Progenitor cell of endocrine pancreas (in vitro differentiated cells): ENCODE results near the gene LRIG1. TPM values are rescaled to one million over a fixed set of nuclear protein-coding genes. Genes with fewer than 3 reads are reported as not detected.
A peak's percentile ranks its signal among the peaks of the same experiment; 100 is the strongest.

Experiments used
- DNase-seq: peaks from one replicate; pipeline ENCODE4 v3.0.0; 2021; ENCODE audit warnings: low spot score; ENCODE audit not compliant: unreplicated experiment
- H3K27ac Mint-ChIP-seq: 2 replicates; pipeline ENCODE4 v1.8.0; 2021; ENCODE audit warnings: mild to moderate bottlenecking, moderate library complexity, mixed read lengths
- H3K27me3 Mint-ChIP-seq: 2 replicates; pipeline ENCODE4 v1.8.0; 2021; ENCODE audit warnings: mixed read lengths
- H3K36me3 Mint-ChIP-seq: 2 replicates; pipeline ENCODE4 v1.8.0; 2022; ENCODE audit warnings: mixed read lengths; ENCODE audit not compliant: insufficient read depth
- H3K4me1 Mint-ChIP-seq: 2 replicates; pipeline ENCODE4 v1.8.0; 2021; ENCODE audit warnings: low read depth, mixed read lengths
- H3K4me3 Mint-ChIP-seq: 2 replicates; pipeline ENCODE4 v1.8.0; 2021; ENCODE audit warnings: low read depth, mild to moderate bottlenecking, moderate library complexity, mixed read lengths
- H3K9me3 Mint-ChIP-seq: 2 replicates; pipeline ENCODE4 v1.8.0; 2021; ENCODE audit warnings: low read depth, mixed read lengths
- total RNA-seq: library from RNA; stranded (reverse); gene quantifications from 2 replicates; pipeline ENCODE4 v1.2.1, GENCODE V29; 2021
- TF ChIP-seq, protein P1 (sequence below): fragments of 200-600 bp; sonication (generic); IDR thresholded peaks from one replicate; pipeline ENCODE4 v1.5.0; 2021; ENCODE audit warnings: antibody characterized with exemption, mild to moderate bottlenecking; ENCODE audit not compliant: unreplicated experiment

LRIG1 gene
- total RNA-seq, 1 donor from 2014 or later = 31.4 TPM

DNA sequence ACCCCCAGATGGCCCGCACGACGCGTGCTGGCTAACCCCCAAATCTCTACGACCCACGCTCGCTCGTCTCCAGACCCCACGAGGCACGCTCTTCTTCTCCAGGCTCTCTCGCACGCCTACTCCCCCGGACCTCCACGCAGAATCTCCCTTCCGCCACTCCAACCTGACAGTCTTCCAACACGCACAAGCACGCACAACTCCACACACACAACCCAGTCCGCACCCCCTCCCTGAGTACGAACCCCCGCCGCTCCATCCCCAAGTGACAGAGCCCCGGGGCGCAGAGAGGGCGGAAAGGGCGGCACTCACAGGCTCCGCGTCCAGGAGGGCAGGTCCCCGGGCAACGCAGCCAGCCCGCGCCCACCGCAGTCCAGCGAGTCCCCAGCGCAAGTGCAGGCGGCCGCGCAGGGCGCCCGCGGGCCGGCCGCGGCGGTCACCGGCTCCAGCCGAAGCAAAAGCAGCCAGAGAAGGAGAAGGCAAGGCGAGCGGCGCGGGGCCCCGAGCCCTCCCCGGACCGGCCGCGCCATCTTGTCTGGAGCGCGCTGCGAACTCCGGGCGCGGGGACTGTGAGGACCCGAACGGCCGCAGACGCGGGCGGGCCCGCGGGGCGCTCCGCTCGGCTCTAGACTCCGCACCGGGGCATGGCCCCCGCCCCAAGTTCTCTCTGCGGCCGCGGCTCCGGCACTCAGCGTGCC is 794 bp downstream of the LRIG1 start:
- peak; percentile 43 for DNase-seq
- Mint-ChIP-seq H3K9me3 (no peaks in the 10 kb centered on the region), H3K27me3 (peaks cover 16% of the 10 kb centered on the region), H3K4me3 (peak overlapping the region; percentile 94), H3K4me1 (peaks cover 58% of the 10 kb centered on the region), H3K36me3 (no peaks in the 10 kb centered on the region), H3K27ac (peak overlapping the region; percentile 85)
- TF ChIP-seq, protein P1, sequence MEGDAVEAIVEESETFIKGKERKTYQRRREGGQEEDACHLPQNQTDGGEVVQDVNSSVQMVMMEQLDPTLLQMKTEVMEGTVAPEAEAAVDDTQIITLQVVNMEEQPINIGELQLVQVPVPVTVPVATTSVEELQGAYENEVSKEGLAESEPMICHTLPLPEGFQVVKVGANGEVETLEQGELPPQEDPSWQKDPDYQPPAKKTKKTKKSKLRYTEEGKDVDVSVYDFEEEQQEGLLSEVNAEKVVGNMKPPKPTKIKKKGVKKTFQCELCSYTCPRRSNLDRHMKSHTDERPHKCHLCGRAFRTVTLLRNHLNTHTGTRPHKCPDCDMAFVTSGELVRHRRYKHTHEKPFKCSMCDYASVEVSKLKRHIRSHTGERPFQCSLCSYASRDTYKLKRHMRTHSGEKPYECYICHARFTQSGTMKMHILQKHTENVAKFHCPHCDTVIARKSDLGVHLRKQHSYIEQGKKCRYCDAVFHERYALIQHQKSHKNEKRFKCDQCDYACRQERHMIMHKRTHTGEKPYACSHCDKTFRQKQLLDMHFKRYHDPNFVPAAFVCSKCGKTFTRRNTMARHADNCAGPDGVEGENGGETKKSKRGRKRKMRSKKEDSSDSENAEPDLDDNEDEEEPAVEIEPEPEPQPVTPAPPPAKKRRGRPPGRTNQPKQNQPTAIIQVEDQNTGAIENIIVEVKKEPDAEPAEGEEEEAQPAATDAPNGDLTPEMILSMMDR = no peak

DNA sequence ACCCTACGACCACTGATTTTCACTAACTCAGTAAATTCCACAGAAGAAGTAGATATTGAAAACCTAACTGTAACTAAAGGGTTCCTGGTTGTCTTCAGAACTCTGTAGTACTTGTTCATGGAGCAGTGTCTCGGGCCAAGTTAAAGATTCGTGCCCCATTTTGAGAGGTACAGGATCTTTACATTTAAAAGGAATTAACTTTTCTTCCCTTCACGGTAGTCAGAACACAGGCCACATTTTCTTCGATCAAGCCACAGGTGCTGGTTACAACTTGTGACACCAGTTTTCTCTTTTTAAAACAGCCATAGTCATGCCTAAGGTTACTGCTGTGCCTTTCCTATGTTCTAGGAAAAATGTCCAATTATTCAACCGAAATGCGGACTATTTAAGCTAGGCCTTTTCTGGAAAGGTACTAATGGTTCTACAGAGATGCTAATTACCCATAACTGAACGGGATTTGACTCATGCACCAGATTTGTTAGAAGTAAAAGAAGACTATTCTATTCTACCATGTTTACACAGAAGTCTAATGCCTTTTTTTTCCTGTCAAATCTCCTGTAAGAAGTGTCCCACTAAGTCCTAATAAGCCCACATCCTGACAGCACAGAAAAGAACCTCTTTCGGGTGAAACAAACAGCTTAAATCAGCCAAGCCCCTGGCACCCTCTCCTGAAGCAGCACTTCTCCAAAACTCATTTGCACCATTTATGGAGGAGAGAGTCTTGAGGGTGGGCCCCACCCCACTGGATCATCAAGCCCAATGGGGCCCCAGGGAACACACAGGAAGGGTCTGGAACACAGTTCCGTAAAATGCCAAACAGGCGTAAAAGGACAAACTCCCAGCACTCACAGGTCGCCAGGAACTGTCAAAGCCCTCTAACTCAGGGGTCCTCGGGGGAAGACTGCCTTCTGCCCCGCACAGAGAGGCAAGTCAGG is 1.9 kb downstream of the LRIG1 start:
- H3K4me1 Mint-ChIP-seq = peaks cover 60% of the 10 kb centered on the region
- peaks cover 16% of the 10 kb centered on the region for H3K27me3 Mint-ChIP-seq
- H3K36me3 Mint-ChIP-seq = no peaks in the 10 kb centered on the region
- TF ChIP-seq, protein P1 = no peak
- H3K9me3 Mint-ChIP-seq = no peaks in the 10 kb centered on the region
- H3K4me3 Mint-ChIP-seq = peak overlapping the region; percentile 94
- H3K27ac Mint-ChIP-seq = no peak overlapping the region
- DNase-seq = no peak

DNA sequence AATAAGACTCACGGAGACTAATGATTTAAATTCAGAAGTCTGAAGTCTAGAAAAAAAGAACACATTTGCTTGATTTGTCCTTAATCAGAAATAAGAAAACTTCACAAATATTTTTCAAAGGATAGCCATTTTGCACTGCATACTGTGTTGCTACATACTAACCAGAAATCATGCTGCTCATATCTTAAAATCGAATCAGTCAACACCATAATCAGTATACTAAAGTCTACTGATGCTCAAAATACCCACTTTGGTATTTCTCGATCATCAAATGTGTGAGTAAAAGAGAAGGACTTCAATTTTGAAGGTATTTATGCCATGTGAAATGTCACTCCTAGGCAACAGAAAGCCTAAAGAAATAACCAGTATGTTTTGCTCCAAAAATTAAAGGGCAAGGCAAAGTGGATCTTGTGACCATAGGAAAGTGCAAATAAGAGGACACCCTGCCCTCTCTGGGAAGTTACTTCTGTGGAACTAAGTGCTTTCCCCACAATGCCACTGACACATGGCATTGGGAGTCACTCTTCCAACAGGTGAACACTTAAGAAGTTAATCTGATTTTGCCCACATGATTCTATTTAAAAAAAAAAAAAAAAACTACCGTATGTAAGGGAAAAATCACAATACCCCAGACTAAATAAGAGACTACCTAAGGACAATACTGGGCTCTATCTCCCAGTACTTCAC is 2.7 kb downstream of the LRIG1 start:
- no peak overlapping the region for H3K27ac Mint-ChIP-seq
- H3K9me3 Mint-ChIP-seq = no peaks in the 10 kb centered on the region
- H3K4me3 Mint-ChIP-seq = peak overlapping the region; percentile 94

DNA sequence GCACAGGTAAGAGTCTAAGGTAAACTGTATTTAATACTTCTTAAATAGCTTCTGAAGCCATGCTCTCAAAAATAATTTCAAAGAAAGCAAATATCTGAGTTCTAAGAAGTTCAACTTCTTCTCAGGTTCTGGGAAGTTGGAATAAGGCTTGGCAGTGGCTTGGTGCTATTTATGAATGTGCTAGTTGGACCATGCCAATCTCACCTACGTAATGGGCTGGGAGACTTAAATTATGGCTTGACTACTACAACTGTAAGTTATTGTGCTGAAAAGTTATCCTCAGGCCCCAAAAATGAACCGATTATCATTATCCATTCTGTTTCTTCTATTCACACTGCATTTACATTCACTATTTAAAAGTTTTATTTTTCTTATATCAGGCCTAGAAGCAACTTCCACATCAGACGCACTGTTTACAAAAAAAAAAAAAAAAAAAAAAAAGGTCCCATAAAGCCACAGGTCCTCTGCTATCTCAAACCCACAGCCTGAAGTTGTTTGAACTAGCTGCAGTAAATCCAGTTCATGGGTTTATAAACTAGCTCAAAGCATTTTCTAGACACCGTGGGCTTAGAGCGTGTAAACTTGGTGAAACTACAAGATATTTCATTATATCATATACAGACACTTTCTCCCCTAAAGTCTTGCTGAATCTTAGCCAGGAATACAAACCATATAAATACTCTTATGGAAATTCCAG is 3.4 kb downstream of the LRIG1 start:
- peak overlapping the region; percentile 31 for H3K4me3 Mint-ChIP-seq
- peaks cover 66% of the 10 kb centered on the region for H3K4me1 Mint-ChIP-seq
- H3K36me3 Mint-ChIP-seq = no peaks in the 10 kb centered on the region
- peaks cover 7% of the 10 kb centered on the region for H3K27me3 Mint-ChIP-seq
- no peaks in the 10 kb centered on the region for H3K9me3 Mint-ChIP-seq
- no peak for DNase-seq
- H3K27ac Mint-ChIP-seq = no peak overlapping the region
- TF ChIP-seq, protein P1 = no peak

More for the DNA sequence above, 2.7 kb downstream of the LRIG1 start:
- TF ChIP-seq, protein P1 = no peak
- H3K4me1 Mint-ChIP-seq = peaks cover 59% of the 10 kb centered on the region
- DNase-seq = no peak
- H3K36me3 Mint-ChIP-seq = no peaks in the 10 kb centered on the region
- peaks cover 14% of the 10 kb centered on the region for H3K27me3 Mint-ChIP-seq
